ENCODE data around the gene NCLN.
"Not testable (repeated sequence)": the region's sequence is repeated elsewhere in the genome, so short reads cannot be mapped to it uniquely, and the experiment has no call there.

NCLN gene

DNA sequence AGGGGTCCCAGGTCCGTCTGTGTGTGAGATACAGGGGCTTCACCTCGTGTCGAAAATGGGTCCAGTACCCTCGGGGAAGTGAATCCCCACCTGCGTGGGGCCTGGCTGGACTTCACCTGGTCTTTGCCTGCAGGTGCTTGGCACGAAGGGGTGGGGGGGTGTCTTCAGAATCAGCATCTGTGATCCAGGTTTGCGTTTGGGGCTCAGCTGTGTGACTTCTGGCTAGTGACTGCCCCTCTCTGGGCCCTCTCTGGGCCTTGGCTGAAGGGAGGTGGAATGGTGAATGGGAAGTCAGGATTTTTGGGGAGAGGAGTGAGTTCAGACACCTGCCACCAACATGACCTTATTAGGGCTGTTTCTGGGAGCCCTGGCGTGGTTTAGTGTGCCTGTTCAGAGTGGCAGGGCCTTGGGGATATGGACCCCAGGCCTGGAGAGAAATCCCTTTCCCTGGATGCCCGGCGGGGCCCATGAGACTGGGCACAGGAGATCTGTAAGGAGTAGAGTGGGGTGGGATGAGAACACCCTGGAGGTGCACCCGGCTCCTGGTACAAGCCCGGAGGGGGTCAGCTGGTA is 41.4 kb downstream of the NCLN start:
- Histone ChIP-seq H3K27ac (ENCODE audit: insufficient read depth, low read length, poor library complexity, severe bottlenecking) (no peak overlapping the region), H3K9me3 (ENCODE audit: control insufficient read depth, low read length) (no peaks in the 10 kb centered on the region), H3K36me3 (ENCODE audit: control insufficient read depth, insufficient read depth, low read length) (no peaks in the 10 kb centered on the region), H3K27me3 (replicated peaks; ENCODE audit: control insufficient read depth, insufficient read depth, low read length, poor library complexity, severe bottlenecking) (peaks cover 37% of the 10 kb centered on the region), H3K4me3 (ENCODE audit: insufficient read depth, low read depth, low read length, poor library complexity, severe bottlenecking) (no peak overlapping the region), H3K4me1 (ENCODE audit: control insufficient read depth, insufficient read depth, low read length, poor library complexity, severe bottlenecking) (no peaks in the 10 kb centered on the region)
- DNase-seq: no peak

DNA sequence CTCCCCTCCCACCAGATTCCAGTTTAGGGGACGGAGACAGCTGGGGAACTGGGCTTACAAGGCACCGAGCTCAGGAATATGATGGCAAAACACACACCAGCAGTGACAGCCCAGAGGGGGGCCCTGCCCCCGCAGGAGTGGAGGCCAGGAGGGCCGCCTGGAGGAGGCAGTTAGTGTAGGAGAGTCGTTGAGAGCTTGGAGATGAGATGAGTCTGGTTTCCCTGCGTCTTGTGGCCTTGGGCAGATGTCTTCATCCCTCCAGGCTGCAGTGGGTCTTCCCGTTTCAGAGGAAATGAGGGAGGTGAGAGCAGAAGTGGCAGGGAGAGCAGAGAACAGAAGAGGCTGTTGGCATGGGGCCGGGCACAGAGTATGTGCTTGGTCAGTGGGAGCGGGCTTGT is 43.6 kb downstream of the NCLN start:
- Histone ChIP-seq H3K36me3 (ENCODE audit: control insufficient read depth, insufficient read depth, low read length) (no peaks in the 10 kb centered on the region), H3K27me3 (replicated peaks; ENCODE audit: control insufficient read depth, insufficient read depth, low read length, poor library complexity, severe bottlenecking) (peaks cover 31% of the 10 kb centered on the region), H3K4me1 (ENCODE audit: control insufficient read depth, insufficient read depth, low read length, poor library complexity, severe bottlenecking) (no peaks in the 10 kb centered on the region), H3K27ac (ENCODE audit: insufficient read depth, low read length, poor library complexity, severe bottlenecking) (no peak overlapping the region), H3K4me3 (ENCODE audit: insufficient read depth, low read depth, low read length, poor library complexity, severe bottlenecking) (no peak overlapping the region), H3K9me3 (ENCODE audit: control insufficient read depth, low read length) (no peaks in the 10 kb centered on the region)
- DNase-seq: no peak

DNA sequence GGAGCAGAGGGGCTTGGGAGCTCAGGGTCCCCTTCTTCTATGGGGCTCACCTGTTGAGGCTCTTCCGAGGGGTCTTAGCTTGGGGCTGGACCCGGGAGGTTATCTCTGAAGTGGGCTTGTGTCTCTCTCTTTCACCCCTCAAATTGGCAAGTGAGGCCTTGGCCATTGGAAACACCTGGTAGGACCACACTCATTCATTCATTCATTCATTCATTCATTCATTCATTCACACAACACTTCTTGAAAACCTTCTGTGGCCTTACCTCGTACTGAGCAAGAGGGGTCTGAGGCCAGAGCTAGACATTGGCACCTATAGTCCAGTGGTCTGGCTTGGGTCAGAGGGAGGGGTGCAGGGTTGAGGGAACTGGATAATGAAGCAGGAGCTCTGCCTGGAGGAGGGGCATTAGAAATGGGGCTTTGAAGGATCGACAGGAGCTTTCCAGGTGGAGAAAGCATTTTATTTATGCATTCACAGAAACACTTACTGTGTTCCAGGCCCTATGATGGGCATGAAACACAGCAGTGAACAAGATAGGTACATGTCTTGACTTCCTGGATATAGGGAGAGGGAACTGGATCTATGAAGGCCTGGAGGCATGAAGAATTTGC is 44.3 kb downstream of the NCLN start:
- no peaks in the 10 kb centered on the region for H3K36me3 ChIP-seq (ENCODE audit: control insufficient read depth, insufficient read depth, low read length)
- peaks cover 31% of the 10 kb centered on the region for H3K27me3 ChIP-seq (replicated peaks; ENCODE audit: control insufficient read depth, insufficient read depth, low read length, poor library complexity, severe bottlenecking)
- H3K4me3 ChIP-seq (ENCODE audit: insufficient read depth, low read depth, low read length, poor library complexity, severe bottlenecking): no peak overlapping the region
- no peak overlapping the region for H3K27ac ChIP-seq (ENCODE audit: insufficient read depth, low read length, poor library complexity, severe bottlenecking)
- DNase-seq: no peak
- no peaks in the 10 kb centered on the region for H3K9me3 ChIP-seq (ENCODE audit: control insufficient read depth, low read length)
- H3K4me1 ChIP-seq (ENCODE audit: control insufficient read depth, insufficient read depth, low read length, poor library complexity, severe bottlenecking): no peaks in the 10 kb centered on the region

DNA sequence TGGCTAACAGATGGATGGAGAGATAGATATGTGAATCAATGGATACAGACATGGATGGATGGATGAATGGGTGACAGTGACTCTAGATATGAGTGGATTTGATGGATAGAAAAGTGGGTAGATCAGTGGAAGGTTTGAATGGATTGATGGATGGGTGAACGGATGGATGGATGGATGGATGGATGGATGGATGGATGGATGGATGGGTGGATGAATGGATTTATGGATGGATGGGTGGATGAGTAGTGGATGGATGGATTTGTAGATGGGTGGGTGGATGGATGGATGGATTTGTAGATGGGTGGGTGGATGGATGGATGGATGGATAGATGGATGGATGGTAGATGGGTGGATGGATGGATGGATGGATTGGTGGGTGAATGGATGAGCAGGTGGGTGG is 45.6 kb downstream of the NCLN start:
- Histone ChIP-seq H3K36me3 (ENCODE audit: control insufficient read depth, insufficient read depth, low read length) (no peaks in the 10 kb centered on the region), H3K4me3 (ENCODE audit: insufficient read depth, low read depth, low read length, poor library complexity, severe bottlenecking) (no peak overlapping the region), H3K4me1 (ENCODE audit: control insufficient read depth, insufficient read depth, low read length, poor library complexity, severe bottlenecking) (no peaks in the 10 kb centered on the region), H3K27ac (ENCODE audit: insufficient read depth, low read length, poor library complexity, severe bottlenecking) (no peak overlapping the region), H3K27me3 (replicated peaks; ENCODE audit: control insufficient read depth, insufficient read depth, low read length, poor library complexity, severe bottlenecking) (peaks cover 19% of the 10 kb centered on the region), H3K9me3 (ENCODE audit: control insufficient read depth, low read length) (no peaks in the 10 kb centered on the region)
- no peak for DNase-seq

DNA sequence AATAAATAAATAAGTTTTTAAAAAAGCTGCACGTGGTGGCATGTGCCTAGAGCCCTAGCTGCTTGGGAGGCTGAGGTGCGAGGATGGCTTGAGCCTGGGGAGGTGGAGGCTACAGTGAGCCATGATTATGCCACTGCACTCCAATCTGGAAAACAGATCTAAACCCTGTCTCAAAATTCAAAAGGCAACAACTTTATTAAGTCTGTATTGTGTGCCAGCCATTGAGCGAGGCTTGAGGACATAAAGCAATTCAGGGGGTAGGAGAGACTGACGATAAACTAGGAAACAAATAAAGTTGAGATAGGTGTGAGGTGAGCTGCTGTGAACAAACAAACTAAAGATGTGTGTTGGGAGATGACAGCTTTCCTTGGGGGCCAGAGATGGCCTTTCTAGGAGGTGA is 47.4 kb downstream of the NCLN start:
- peaks cover 7% of the 10 kb centered on the region for H3K27me3 ChIP-seq (replicated peaks; ENCODE audit: control insufficient read depth, insufficient read depth, low read length, poor library complexity, severe bottlenecking)
- no peak for DNase-seq
- H3K9me3 ChIP-seq (ENCODE audit: control insufficient read depth, low read length): no peaks in the 10 kb centered on the region
- no peak overlapping the region for H3K27ac ChIP-seq (ENCODE audit: insufficient read depth, low read length, poor library complexity, severe bottlenecking)
- no peaks in the 10 kb centered on the region for H3K4me1 ChIP-seq (ENCODE audit: control insufficient read depth, insufficient read depth, low read length, poor library complexity, severe bottlenecking)
- H3K4me3 ChIP-seq (ENCODE audit: insufficient read depth, low read depth, low read length, poor library complexity, severe bottlenecking): no peak overlapping the region
- H3K36me3 ChIP-seq (ENCODE audit: control insufficient read depth, insufficient read depth, low read length): no peaks in the 10 kb centered on the region

DNA sequence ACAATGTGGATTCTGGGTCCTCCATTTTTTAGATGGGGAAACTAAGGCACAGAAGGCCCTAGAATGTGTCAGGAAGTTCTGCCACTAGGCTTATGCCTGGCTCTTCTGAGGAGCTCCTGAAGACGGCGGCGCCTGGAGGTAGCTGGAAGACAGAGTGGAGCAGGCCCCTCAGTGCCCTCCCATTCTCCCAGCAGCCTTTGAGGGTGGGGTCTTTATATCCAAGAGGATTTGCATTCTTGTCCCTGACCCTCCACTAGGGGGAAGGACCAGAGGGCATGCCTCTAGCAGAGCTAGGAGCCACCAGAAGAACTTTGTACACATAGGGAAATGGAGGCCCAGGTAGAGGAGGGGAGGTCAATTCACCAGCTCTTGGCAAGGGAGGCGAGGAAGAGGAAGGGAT is 48.1 kb downstream of the NCLN start:
- H3K4me3 ChIP-seq (ENCODE audit: insufficient read depth, low read depth, low read length, poor library complexity, severe bottlenecking): no peak overlapping the region
- DNase-seq: no peak
- no peak overlapping the region for H3K27ac ChIP-seq (ENCODE audit: insufficient read depth, low read length, poor library complexity, severe bottlenecking)
- no peaks in the 10 kb centered on the region for H3K9me3 ChIP-seq (ENCODE audit: control insufficient read depth, low read length)
- H3K27me3 ChIP-seq (replicated peaks; ENCODE audit: control insufficient read depth, insufficient read depth, low read length, poor library complexity, severe bottlenecking): peaks cover 5% of the 10 kb centered on the region
- no peaks in the 10 kb centered on the region for H3K36me3 ChIP-seq (ENCODE audit: control insufficient read depth, insufficient read depth, low read length)
- no peaks in the 10 kb centered on the region for H3K4me1 ChIP-seq (ENCODE audit: control insufficient read depth, insufficient read depth, low read length, poor library complexity, severe bottlenecking)

DNA sequence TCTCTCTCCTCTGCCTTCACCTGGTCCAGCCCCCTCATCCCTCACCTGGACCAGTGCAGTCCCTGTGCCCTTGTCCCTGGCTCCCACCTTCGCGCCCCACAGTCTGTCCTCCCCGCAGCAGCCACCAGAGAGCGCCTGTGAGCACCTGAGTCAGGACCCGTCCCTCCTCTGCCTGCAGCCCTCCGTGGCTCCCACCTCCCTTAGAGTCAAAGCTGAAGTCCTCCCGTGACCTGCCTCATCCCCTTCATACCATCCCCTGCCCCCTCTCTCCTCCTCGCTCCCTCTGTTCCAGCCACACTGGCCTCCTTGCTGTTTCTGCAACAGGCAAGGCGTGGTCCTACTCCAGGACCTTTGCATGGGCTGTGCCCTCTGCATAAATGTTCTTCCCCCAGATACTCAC is 49.1 kb downstream of the NCLN start:
- Histone ChIP-seq H3K4me3 (ENCODE audit: insufficient read depth, low read depth, low read length, poor library complexity, severe bottlenecking) (no peak overlapping the region), H3K4me1 (ENCODE audit: control insufficient read depth, insufficient read depth, low read length, poor library complexity, severe bottlenecking) (no peaks in the 10 kb centered on the region), H3K36me3 (ENCODE audit: control insufficient read depth, insufficient read depth, low read length) (no peaks in the 10 kb centered on the region), H3K9me3 (ENCODE audit: control insufficient read depth, low read length) (no peaks in the 10 kb centered on the region), H3K27ac (ENCODE audit: insufficient read depth, low read length, poor library complexity, severe bottlenecking) (no peak overlapping the region), H3K27me3 (replicated peaks; ENCODE audit: control insufficient read depth, insufficient read depth, low read length, poor library complexity, severe bottlenecking) (no peaks in the 10 kb centered on the region)
- no peak for DNase-seq

DNA sequence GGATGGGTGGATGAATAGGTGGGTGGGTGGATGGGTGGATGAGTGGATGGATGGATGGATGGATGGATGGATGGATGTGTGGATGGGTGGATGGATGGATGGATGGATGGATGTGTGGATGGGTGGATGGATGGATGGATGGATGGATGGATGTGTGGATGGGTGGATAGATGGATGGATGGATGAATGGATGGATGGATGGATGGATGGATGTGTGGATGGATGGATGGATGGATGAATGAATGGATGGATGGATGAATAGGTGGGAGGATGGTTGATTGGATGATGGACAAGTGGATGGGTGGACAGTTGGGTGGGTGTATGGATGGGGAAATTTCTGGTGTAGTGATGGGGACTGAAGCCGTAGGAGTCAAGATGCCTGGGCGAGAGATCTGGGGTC is 49.9 kb downstream of the NCLN start:
- not testable (repeated sequence) for DNase-seq; H3K27me3 ChIP-seq (replicated peaks; ENCODE audit: control insufficient read depth, insufficient read depth, low read length, poor library complexity, severe bottlenecking); H3K9me3 ChIP-seq (ENCODE audit: control insufficient read depth, low read length); H3K27ac ChIP-seq (ENCODE audit: insufficient read depth, low read length, poor library complexity, severe bottlenecking); H3K4me3 ChIP-seq (ENCODE audit: insufficient read depth, low read depth, low read length, poor library complexity, severe bottlenecking); H3K36me3 ChIP-seq (ENCODE audit: control insufficient read depth, insufficient read depth, low read length); H3K4me1 ChIP-seq (ENCODE audit: control insufficient read depth, insufficient read depth, low read length, poor library complexity, severe bottlenecking)

DNA sequence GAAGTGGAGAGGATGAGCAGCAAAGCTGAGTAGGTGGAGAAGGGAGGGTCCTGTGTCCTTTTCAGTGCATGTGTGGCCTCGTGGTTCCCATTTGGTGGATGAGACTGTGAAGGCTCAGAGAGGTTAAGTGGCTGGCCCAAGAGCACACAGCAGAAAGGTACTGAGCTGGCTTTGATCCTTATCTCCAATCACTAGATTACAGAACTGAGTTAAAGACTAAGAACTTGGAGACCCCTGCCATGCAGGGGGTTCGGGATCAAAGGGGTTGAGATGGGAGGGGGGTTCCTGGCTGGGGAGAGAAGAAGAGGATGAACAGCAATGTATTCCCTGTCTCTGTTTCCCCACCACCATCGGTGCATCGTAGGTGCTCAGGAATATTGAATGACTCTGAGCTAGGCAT is 50.5 kb downstream of the NCLN start:
- Histone ChIP-seq H3K27me3 (replicated peaks; ENCODE audit: control insufficient read depth, insufficient read depth, low read length, poor library complexity, severe bottlenecking) (no peaks in the 10 kb centered on the region), H3K4me3 (ENCODE audit: insufficient read depth, low read depth, low read length, poor library complexity, severe bottlenecking) (no peak overlapping the region), H3K36me3 (ENCODE audit: control insufficient read depth, insufficient read depth, low read length) (no peaks in the 10 kb centered on the region), H3K9me3 (ENCODE audit: control insufficient read depth, low read length) (no peaks in the 10 kb centered on the region), H3K27ac (ENCODE audit: insufficient read depth, low read length, poor library complexity, severe bottlenecking) (no peak overlapping the region), H3K4me1 (ENCODE audit: control insufficient read depth, insufficient read depth, low read length, poor library complexity, severe bottlenecking) (no peaks in the 10 kb centered on the region)
- DNase-seq: no peak

DNA sequence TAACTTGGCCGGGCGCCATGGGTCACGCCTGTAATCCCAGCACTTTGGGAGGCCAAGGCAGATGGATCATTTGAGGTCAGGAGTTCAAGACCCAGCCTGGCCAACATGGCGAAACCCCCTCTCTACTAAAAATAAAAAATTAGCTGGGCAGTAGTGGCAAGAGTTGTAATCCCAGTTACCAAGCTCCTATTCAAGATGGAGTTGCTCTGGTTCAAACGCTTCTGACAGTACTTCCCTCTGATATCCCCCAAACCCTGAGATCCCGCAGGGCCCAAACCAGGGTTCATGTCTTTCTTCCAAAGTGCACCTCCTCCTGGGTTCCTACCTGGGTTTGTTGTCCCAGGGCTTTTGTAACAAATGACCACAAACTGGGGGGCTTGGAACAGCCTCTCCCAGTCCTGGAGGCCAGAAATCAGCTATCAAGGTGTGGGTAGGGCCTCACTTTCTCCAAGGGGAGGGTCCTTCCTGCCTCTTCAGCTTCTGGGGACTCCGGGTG is 52.4 kb downstream of the NCLN start:
- no peaks in the 10 kb centered on the region for H3K4me1 ChIP-seq (ENCODE audit: control insufficient read depth, insufficient read depth, low read length, poor library complexity, severe bottlenecking)
- no peaks in the 10 kb centered on the region for H3K9me3 ChIP-seq (ENCODE audit: control insufficient read depth, low read length)
- DNase-seq: no peak
- no peaks in the 10 kb centered on the region for H3K36me3 ChIP-seq (ENCODE audit: control insufficient read depth, insufficient read depth, low read length)
- no peak overlapping the region for H3K27ac ChIP-seq (ENCODE audit: insufficient read depth, low read length, poor library complexity, severe bottlenecking)
- no peaks in the 10 kb centered on the region for H3K27me3 ChIP-seq (replicated peaks; ENCODE audit: control insufficient read depth, insufficient read depth, low read length, poor library complexity, severe bottlenecking)
- H3K4me3 ChIP-seq (ENCODE audit: insufficient read depth, low read depth, low read length, poor library complexity, severe bottlenecking): no peak overlapping the region
